Measurements from ENCODE around the gene NPIPB2.

NPIPB2 gene

DNA sequence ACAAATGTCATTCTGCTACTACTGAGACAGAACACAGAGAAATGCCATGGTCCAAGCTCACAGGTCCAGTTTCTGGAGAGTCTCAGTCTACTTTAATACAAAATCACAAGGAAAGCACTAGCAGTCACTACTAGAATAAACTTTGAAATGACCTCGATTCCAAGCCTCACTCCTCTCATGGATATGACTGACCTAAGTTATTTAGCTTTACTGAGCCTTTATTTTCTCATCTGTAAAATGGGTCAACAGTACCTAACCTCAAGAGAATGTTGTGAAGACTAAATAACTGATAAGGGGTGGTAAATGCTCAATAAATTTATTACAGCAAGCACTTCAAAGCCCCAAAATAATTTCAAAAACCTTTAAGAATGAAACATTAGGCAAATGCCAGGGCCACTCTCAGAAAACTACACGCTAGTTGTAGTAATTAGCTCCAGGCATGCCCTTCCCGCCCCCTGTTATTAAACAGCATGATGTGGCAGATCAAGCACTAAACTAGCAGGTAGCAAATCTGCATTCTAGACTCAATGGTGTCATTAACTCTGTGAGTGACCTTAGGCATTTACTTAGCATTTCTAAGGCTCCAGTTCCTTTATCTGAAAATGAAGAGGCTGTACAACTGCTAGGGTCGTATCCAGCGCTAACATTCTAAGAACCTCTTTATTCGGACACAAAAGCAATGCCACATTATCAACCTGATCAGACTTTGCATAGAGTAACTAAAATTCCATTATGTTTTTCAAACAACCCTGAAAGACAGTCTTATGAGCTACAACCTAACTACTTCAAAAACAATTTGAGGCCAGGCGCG is 34.5 kb downstream of the NPIPB2 start:
- Histone ChIP-seq H4K20me1 (ENCODE audit: insufficient read depth, low read length) (peaks cover 79% of the 10 kb centered on the region), H2AFZ (ENCODE audit: low read depth, low read length) (no peak overlapping the region), H3K9ac (ENCODE audit: low read depth, low read length) (no peak overlapping the region), H3K27ac (ENCODE audit: low read length) (no peak overlapping the region), H3K4me2 (ENCODE audit: insufficient read depth, low read length) (no peak overlapping the region), H3K79me2 (ENCODE audit: insufficient read depth, low read length) (peaks cover 95% of the 10 kb centered on the region), H3K4me1 (ENCODE audit: insufficient read depth, low read length) (peaks cover 4% of the 10 kb centered on the region), H3K9me3 (ENCODE audit: insufficient read depth, low read length, severe bottlenecking) (no peaks in the 10 kb centered on the region), H3K27me3 (ENCODE audit: insufficient read depth, low read length, poor library complexity) (no peaks in the 10 kb centered on the region), H3K4me3 (ENCODE audit: low read depth in 1 of 2, low read length in 2 of 2) (no peak overlapping the region), H3K36me3 (ENCODE audit: insufficient read depth, low read length) (peaks cover 50% of the 10 kb centered on the region; the same call in 1 of the 2 replicates)
- no peak for TF ChIP-seq EZH2 (IDR thresholded peaks at IDR 0.05; ENCODE audit: borderline replicate concordance, low read depth, low read length, severe bottlenecking)
- TF ChIP-seq, protein P1, sequence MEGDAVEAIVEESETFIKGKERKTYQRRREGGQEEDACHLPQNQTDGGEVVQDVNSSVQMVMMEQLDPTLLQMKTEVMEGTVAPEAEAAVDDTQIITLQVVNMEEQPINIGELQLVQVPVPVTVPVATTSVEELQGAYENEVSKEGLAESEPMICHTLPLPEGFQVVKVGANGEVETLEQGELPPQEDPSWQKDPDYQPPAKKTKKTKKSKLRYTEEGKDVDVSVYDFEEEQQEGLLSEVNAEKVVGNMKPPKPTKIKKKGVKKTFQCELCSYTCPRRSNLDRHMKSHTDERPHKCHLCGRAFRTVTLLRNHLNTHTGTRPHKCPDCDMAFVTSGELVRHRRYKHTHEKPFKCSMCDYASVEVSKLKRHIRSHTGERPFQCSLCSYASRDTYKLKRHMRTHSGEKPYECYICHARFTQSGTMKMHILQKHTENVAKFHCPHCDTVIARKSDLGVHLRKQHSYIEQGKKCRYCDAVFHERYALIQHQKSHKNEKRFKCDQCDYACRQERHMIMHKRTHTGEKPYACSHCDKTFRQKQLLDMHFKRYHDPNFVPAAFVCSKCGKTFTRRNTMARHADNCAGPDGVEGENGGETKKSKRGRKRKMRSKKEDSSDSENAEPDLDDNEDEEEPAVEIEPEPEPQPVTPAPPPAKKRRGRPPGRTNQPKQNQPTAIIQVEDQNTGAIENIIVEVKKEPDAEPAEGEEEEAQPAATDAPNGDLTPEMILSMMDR (IDR thresholded peaks at IDR 0.05; ENCODE audit: borderline replicate concordance, extremely low read depth, low read length, poor library complexity, severe bottlenecking) = no peak
- no peak for ATAC-seq (ENCODE audit: insufficient read depth, low read depth)
- DNase-seq = no peak

DNA sequence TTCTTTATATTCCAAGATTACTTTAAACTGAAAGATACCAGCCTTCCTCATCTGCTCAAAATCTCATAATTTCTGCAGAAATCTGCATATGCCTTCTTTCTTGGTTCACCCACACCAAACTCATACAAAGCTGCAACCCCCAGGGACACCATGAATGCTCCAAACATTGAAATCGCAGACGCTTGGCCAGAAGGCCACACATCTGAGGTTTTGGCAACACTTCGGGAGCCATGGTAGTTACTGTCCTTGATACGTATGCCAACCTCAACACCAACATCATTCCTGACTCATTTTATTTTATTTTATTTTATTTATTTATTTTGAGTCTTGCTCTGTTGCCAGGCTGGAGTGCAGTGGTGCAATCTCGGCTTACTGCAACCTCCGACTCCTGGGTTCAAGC is 37.9 kb downstream of the NPIPB2 start:
- Histone ChIP-seq H3K79me2 (ENCODE audit: insufficient read depth, low read length) (peaks cover 94% of the 10 kb centered on the region), H4K20me1 (ENCODE audit: insufficient read depth, low read length) (peaks cover 75% of the 10 kb centered on the region), H3K27ac (ENCODE audit: low read length) (no peak overlapping the region), H3K36me3 (ENCODE audit: insufficient read depth, low read length) (peaks cover 58% of the 10 kb centered on the region), H3K9ac (ENCODE audit: low read depth, low read length) (no peak overlapping the region), H3K9me3 (ENCODE audit: insufficient read depth, low read length, severe bottlenecking) (no peaks in the 10 kb centered on the region), H3K4me1 (ENCODE audit: insufficient read depth, low read length) (no peaks in the 10 kb centered on the region), H2AFZ (ENCODE audit: low read depth, low read length) (no peak overlapping the region), H3K4me3 (ENCODE audit: low read depth in 1 of 2, low read length in 2 of 2) (no peak overlapping the region), H3K27me3 (ENCODE audit: insufficient read depth, low read length, poor library complexity) (no peaks in the 10 kb centered on the region), H3K4me2 (ENCODE audit: insufficient read depth, low read length) (no peak overlapping the region)
- DNase-seq (no peak), ATAC-seq (ENCODE audit: insufficient read depth, low read depth) (no peak)
- TF ChIP-seq, protein P1 (IDR thresholded peaks at IDR 0.05; ENCODE audit: borderline replicate concordance, extremely low read depth, low read length, poor library complexity, severe bottlenecking) = no peak
- TF ChIP-seq EZH2 (IDR thresholded peaks at IDR 0.05; ENCODE audit: borderline replicate concordance, low read depth, low read length, severe bottlenecking) = no peak

DNA sequence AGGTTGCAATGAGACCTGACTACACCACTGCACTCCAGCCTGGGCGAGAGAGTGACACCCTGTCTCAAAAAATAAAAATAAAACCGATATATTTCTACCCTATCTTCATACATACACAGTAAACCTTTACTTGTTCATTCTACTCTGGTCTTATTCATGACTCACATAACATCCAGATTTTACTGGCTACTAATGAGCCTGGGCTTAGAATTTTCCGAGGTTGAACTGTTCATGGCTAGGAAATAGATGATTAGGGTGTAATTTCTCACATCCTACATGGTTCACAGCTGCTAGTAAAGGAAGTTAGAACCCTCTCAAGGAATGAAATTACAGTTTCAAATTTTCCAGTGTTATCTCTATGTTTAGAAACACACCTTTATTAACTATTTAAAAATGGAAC is 40.8 kb downstream of the NPIPB2 start:
- H3K27me3 ChIP-seq (ENCODE audit: insufficient read depth, low read length, poor library complexity) = no peaks in the 10 kb centered on the region
- H4K20me1 ChIP-seq (ENCODE audit: insufficient read depth, low read length) = peaks cover 68% of the 10 kb centered on the region
- no peaks in the 10 kb centered on the region for H3K9me3 ChIP-seq (ENCODE audit: insufficient read depth, low read length, severe bottlenecking)
- H3K79me2 ChIP-seq (ENCODE audit: insufficient read depth, low read length) = peaks cover 94% of the 10 kb centered on the region
- no peak for TF ChIP-seq EZH2 (IDR thresholded peaks at IDR 0.05; ENCODE audit: borderline replicate concordance, low read depth, low read length, severe bottlenecking)
- TF ChIP-seq, protein P1 (IDR thresholded peaks at IDR 0.05; ENCODE audit: borderline replicate concordance, extremely low read depth, low read length, poor library complexity, severe bottlenecking) = no peak
- no peak overlapping the region for H3K27ac ChIP-seq (ENCODE audit: low read length)
- ATAC-seq (ENCODE audit: insufficient read depth, low read depth) = no peak
- H3K4me1 ChIP-seq (ENCODE audit: insufficient read depth, low read length) = no peaks in the 10 kb centered on the region
- no peak for DNase-seq
- no peak overlapping the region for H3K4me3 ChIP-seq (ENCODE audit: low read depth in 1 of 2, low read length in 2 of 2)
- H3K4me2 ChIP-seq (ENCODE audit: insufficient read depth, low read length) = no peak overlapping the region
- no peak overlapping the region for H3K9ac ChIP-seq (ENCODE audit: low read depth, low read length)
- H2AFZ ChIP-seq (ENCODE audit: low read depth, low read length) = no peak overlapping the region
- H3K36me3 ChIP-seq (ENCODE audit: insufficient read depth, low read length) = peaks cover 64% of the 10 kb centered on the region
